Measurements from ENCODE around the gene HECTD4. TPM values are rescaled to one million over a fixed set of nuclear protein-coding genes. Genes with fewer than 3 reads are reported as not detected.

The HECTD4 gene
- polyA plus RNA-seq, 1 donor from 2014 or later: 15.8 TPM

GRCh38 chr12:112409064-112409905 is 27.1 kb upstream of the HECTD4 start, which contains the start of gene RPL6:
TSS of gene RPL6 (minus strand) at chr12:112409605. CDS start at chr12:112408656, 949 bp downstream.
- peak within 1 kb of the TSS; percentile 88 for H3K9ac ChIP-seq (ENCODE audit: low read length)
- no peaks in the 10 kb centered on the region for H3K27me3 ChIP-seq (ENCODE audit: insufficient read depth, low read depth, low read length)
- H2AFZ ChIP-seq (ENCODE audit: low read depth, low read length): peak within 1 kb of the TSS; percentile 97
- TF ChIP-seq MXI1 (conservative IDR thresholded peaks at IDR 0.05; ENCODE audit: poor library complexity, severe bottlenecking) (peak; percentile 83), RAD21 (conservative IDR thresholded peaks at IDR 0.05) (peak; percentile 22), CTCF (IDR thresholded peaks at IDR 0.05; ENCODE audit: poor library complexity, severe bottlenecking) (no peak), REST (IDR thresholded peaks at IDR 0.05; ENCODE audit: borderline replicate concordance) (peak; percentile 97), EP300 (conservative IDR thresholded peaks at IDR 0.05; ENCODE audit: poor library complexity, severe bottlenecking) (peak; percentile 73), POLR2AphosphoS5 (IDR thresholded peaks at IDR 0.05) (peak; percentile 97), TAF1 (IDR thresholded peaks at IDR 0.05; ENCODE audit: low read depth) (peak; percentile 98), EZH2 (IDR thresholded peaks at IDR 0.05; ENCODE audit: borderline replicate concordance, insufficient read depth, low read length, poor library complexity, severe bottlenecking) (no peak)
- peak within 1 kb of the TSS; percentile 95 for H3K4me2 ChIP-seq (ENCODE audit: low read length)
- peak within 1 kb of the TSS; percentile 93 for H3K27ac ChIP-seq (ENCODE audit: low read length)
- no peaks in the 10 kb centered on the region for H3K9me3 ChIP-seq (ENCODE audit: low read length)
- H4K20me1 ChIP-seq (ENCODE audit: insufficient read depth): no peaks in the 10 kb centered on the region
- H3K79me2 ChIP-seq (replicated peaks; ENCODE audit: insufficient read depth, low read length): peaks cover 8% of the 10 kb centered on the region
- peak within 1 kb of the TSS; percentile 87 for H3K4me3 ChIP-seq (ENCODE audit: low read length)
- H3K9me2 ChIP-seq (ENCODE audit: insufficient read depth, low read length): no peaks in the 10 kb centered on the region
- H3K36me3 ChIP-seq (ENCODE audit: insufficient read depth, low read length): peaks cover 6% of the 10 kb centered on the region
- H3F3A ChIP-seq (ENCODE audit: insufficient read depth, low read length, poor library complexity, severe bottlenecking): peaks cover 4% of the 10 kb centered on the region

GRCh38 chr12:112408621-112409020 is 26.4 kb upstream of the HECTD4 start:
- Histone ChIP-seq H3K27ac (ENCODE audit: low read length) (peak overlapping the region; percentile 93), H2AFZ (ENCODE audit: low read depth, low read length) (peak overlapping the region; percentile 97), H3F3A (ENCODE audit: insufficient read depth, low read length, poor library complexity, severe bottlenecking) (peaks cover 4% of the 10 kb centered on the region)

More at GRCh38 chr12:112408621-112409020, 26.4 kb upstream of the HECTD4 start:
- H3K4me2 ChIP-seq (ENCODE audit: low read length): peak overlapping the region; percentile 95
- peak overlapping the region; percentile 87 for H3K4me3 ChIP-seq (ENCODE audit: low read length)
- H3K9ac ChIP-seq (ENCODE audit: low read length): peak overlapping the region; percentile 88
- no peak for TF ChIP-seq POLR2AphosphoS5 (IDR thresholded peaks at IDR 0.05)
- TF ChIP-seq REST (IDR thresholded peaks at IDR 0.05; ENCODE audit: borderline replicate concordance): no peak
- TF ChIP-seq MXI1 (conservative IDR thresholded peaks at IDR 0.05; ENCODE audit: poor library complexity, severe bottlenecking): no peak
- TF ChIP-seq CTCF (IDR thresholded peaks at IDR 0.05; ENCODE audit: poor library complexity, severe bottlenecking): no peak
- no peak for TF ChIP-seq SMC3 (conservative IDR thresholded peaks at IDR 0.05; ENCODE audit: poor library complexity)
- TF ChIP-seq RAD21 (conservative IDR thresholded peaks at IDR 0.05): no peak
- no peak for TF ChIP-seq TAF1 (IDR thresholded peaks at IDR 0.05; ENCODE audit: low read depth)
- TF ChIP-seq EP300 (conservative IDR thresholded peaks at IDR 0.05; ENCODE audit: poor library complexity, severe bottlenecking): no peak
- no peak for TF ChIP-seq EZH2 (IDR thresholded peaks at IDR 0.05; ENCODE audit: borderline replicate concordance, insufficient read depth, low read length, poor library complexity, severe bottlenecking)
- H4K20me1 ChIP-seq (ENCODE audit: insufficient read depth): no peaks in the 10 kb centered on the region
- no peaks in the 10 kb centered on the region for H3K9me3 ChIP-seq (ENCODE audit: low read length)
- no peaks in the 10 kb centered on the region for H3K9me2 ChIP-seq (ENCODE audit: insufficient read depth, low read length)
- H3K79me2 ChIP-seq (replicated peaks; ENCODE audit: insufficient read depth, low read length): peaks cover 8% of the 10 kb centered on the region
- H3K36me3 ChIP-seq (ENCODE audit: insufficient read depth, low read length): peaks cover 8% of the 10 kb centered on the region
- H3K27me3 ChIP-seq (ENCODE audit: insufficient read depth, low read depth, low read length): no peaks in the 10 kb centered on the region

Measured in neural cell (in vitro differentiated cells).